Stimulated activated CD4-positive, alpha-beta T cell treated with anti-CD3 and anti-CD28 coated beads, Interleukin-4, amount 100 ng/mL, for 48 hours (primary cell): ENCODE results near the gene B3GNT9.

ENCODE experiments used
- DNase-seq, 2 donors: peaks; one replicate each; pipeline ENCODE4 v3.0.0-alpha.2; 2020; ENCODE audit warnings: low read depth in 2 of 2

B3GNT9 gene

GRCh38 chr16:67167588-67167987, 16.8 kb upstream of the B3GNT9 start:
- DNase-seq: no peak

- DNase-seq: no peak
Measured at GRCh38 chr16:67166598-67167168, 15.9 kb upstream of the B3GNT9 start.

- no peak for DNase-seq
Measured at GRCh38 chr16:67166110-67166547, 15.3 kb upstream of the B3GNT9 start.

- no peak for DNase-seq
Measured at GRCh38 chr16:67165121-67166078, 14.6 kb upstream of the B3GNT9 start.

GRCh38 chr16:67164599-67165061, 13.8 kb upstream of the B3GNT9 start, which contains the start of gene HSF4:
HSF4 (plus strand) TSS chr16:67164745; CDS start chr16:67164812, 67 bp downstream.
- no peak for DNase-seq

GRCh38 chr16:67163999-67164558, 13.3 kb upstream of the B3GNT9 start:
- no peak for DNase-seq

- DNase-seq: no peak
Measured at GRCh38 chr16:67163164-67163998, 12.6 kb upstream of the B3GNT9 start.

- DNase-seq: no peak
Measured at GRCh38 chr16:67162506-67163163, 11.8 kb upstream of the B3GNT9 start.

- DNase-seq: no peak
Measured at GRCh38 chr16:67161595-67162058, 10.8 kb upstream of the B3GNT9 start.

- peak; percentile 67 to 76 for DNase-seq
Measured at GRCh38 chr16:67158637-67159600, 8.1 kb upstream of the B3GNT9 start.

GRCh38 chr16:67157892-67158635, 7.3 kb upstream of the B3GNT9 start:
- no peak for DNase-seq

GRCh38 chr16:67157106-67157748, 6.4 kb upstream of the B3GNT9 start:
- DNase-seq: no peak

- DNase-seq: no peak
Measured at GRCh38 chr16:67156143-67156844, 5.5 kb upstream of the B3GNT9 start.

GRCh38 chr16:67155295-67156142, 4.7 kb upstream of the B3GNT9 start:
- peak; percentile 72 to 83 for DNase-seq

GRCh38 chr16:67154578-67155294, 3.9 kb upstream of the B3GNT9 start:
- no peak for DNase-seq

- no peak for DNase-seq
Measured at GRCh38 chr16:67151431-67152097, 766 bp upstream of the B3GNT9 start.
